Endometrial microvascular endothelial cells (primary cell): Measurements from ENCODE around the gene ACAD8. TPM values are rescaled to one million over a fixed set of nuclear protein-coding genes. Genes with fewer than 3 reads are reported as not detected.

Source experiments
- in situ Hi-C: cut with HindIII; loops from 2 replicates; pipeline ENCODE4 v1.10.0; 2017; ENCODE audit warnings: low sequenced_read_pairs, low pct_unique_long_range_greater_than_20kb; ENCODE audit errors: inconsistent ontology term
- total RNA-seq: library from RNA; depleted of rRNA; stranded (reverse); fragments of >200 nt; gene quantifications from one replicate; pipeline ENCODE4 v1.2.3, GENCODE V29; 2015; ENCODE audit errors: inconsistent ontology term

Gene ACAD8
- 21.7 TPM for total RNA-seq

- in situ Hi-C loops: no loop called here
These were observed at the start of gene ACAD8, which contains the start of gene THYN1 for GRCh38 chr11:134253188-134253993. TSS of gene ACAD8 (plus strand) at chr11:134253568. CDS start at chr11:134253601, 33 bp downstream. TSS of gene THYN1 (minus strand) at chr11:134253352. CDS start at chr11:134252882, 470 bp downstream.

GRCh38 chr11:134205729-134206128 lies 47.6 kb upstream of the ACAD8 start:
- in situ Hi-C loops: no loop called here

- in situ Hi-C loops: no loop called here
These were observed 47.2 kb upstream of the ACAD8 start for GRCh38 chr11:134206185-134206584.

- in situ Hi-C loops: no loop called here
These were observed 45.7 kb upstream of the ACAD8 start for GRCh38 chr11:134207538-134208239.

GRCh38 chr11:134215836-134216235 lies 37.5 kb upstream of the ACAD8 start:
- in situ Hi-C loops: no loop called here

- in situ Hi-C loops: no loop called here
These were observed 36.6 kb upstream of the ACAD8 start for GRCh38 chr11:134216816-134217215.

GRCh38 chr11:134223121-134223520 lies 30.2 kb upstream of the ACAD8 start:
- in situ Hi-C loops: no loop called here

- in situ Hi-C loops: no loop called here
These were observed 29.3 kb upstream of the ACAD8 start, which contains the start of the genes NCAPD3 and VPS26B for GRCh38 chr11:134223836-134224709. TSS of gene NCAPD3 (minus strand) at chr11:134223967. CDS start at chr11:134223926, 41 bp downstream. TSS of gene VPS26B (plus strand) at chr11:134224671. CDS start at chr11:134225123, 452 bp downstream.

- in situ Hi-C loops: no loop called here
These were observed 28.4 kb upstream of the ACAD8 start for GRCh38 chr11:134224710-134225664.

- in situ Hi-C loops: no loop called here
These were observed 26.5 kb upstream of the ACAD8 start for GRCh38 chr11:134226806-134227325.

GRCh38 chr11:134228625-134229024 lies 24.7 kb upstream of the ACAD8 start:
- in situ Hi-C loops: no loop called here

GRCh38 chr11:134229126-134229790 lies 24.1 kb upstream of the ACAD8 start:
- in situ Hi-C loops: no loop called here

- in situ Hi-C loops: no loop called here
These were observed 23.0 kb upstream of the ACAD8 start for GRCh38 chr11:134230339-134230738.

- in situ Hi-C loops: no loop called here
These were observed 21.3 kb upstream of the ACAD8 start for GRCh38 chr11:134231958-134232659.

- in situ Hi-C loops: no loop called here
These were observed 19.6 kb upstream of the ACAD8 start for GRCh38 chr11:134233729-134234179.

GRCh38 chr11:134235399-134235798 lies 18.0 kb upstream of the ACAD8 start:
- in situ Hi-C loops: no loop called here
